SK-N-SH treated with all-trans-retinoic acid at 6 μM for 48 hours (cell line): ENCODE data around the gene TFAM.

Experiments used
- ATAC-seq: fragments of 200-7000 bp; cut with Tn5 transposase; 3 replicates; pipeline ENCODE4 v1.9.1; 2020; ENCODE audit warnings: mild to moderate bottlenecking, moderate library complexity
- ARNTL ChIP-seq: fragments of 450-650 bp; formaldehyde crosslinking; IDR thresholded peaks from 2 replicates; pipeline ENCODE4 v1.5.0; 2020; ENCODE audit warnings: low read depth, mild to moderate bottlenecking, moderate library complexity, borderline replicate concordance
- BACH2 ChIP-seq: fragments of 250-450 bp; sonication (Bioruptor Pico); IDR thresholded peaks from 2 replicates; pipeline ENCODE4 v1.9.0; 2021; ENCODE audit warnings: mild to moderate bottlenecking, borderline replicate concordance
- CSDC2 ChIP-seq: fragments of 250-450 bp; sonication (Bioruptor Pico); IDR thresholded peaks from 2 replicates; pipeline ENCODE4 v1.5.0; 2020; ENCODE audit warnings: mild to moderate bottlenecking, moderate library complexity
- ESRRG ChIP-seq: fragments of 250-450 bp; sonication (Bioruptor Pico); IDR thresholded peaks from 2 replicates; pipeline ENCODE4 v1.6.1; 2021; ENCODE audit warnings: mild to moderate bottlenecking
- GLIS3 ChIP-seq: fragments of 250-450 bp; sonication (Bioruptor Pico); IDR thresholded peaks from 2 replicates; pipeline ENCODE4 v1.5.0; 2020; ENCODE audit warnings: mild to moderate bottlenecking, moderate library complexity
- OSR1 ChIP-seq: fragments of 250-450 bp; sonication (Bioruptor Pico); IDR thresholded peaks from 2 replicates; pipeline ENCODE4 v1.8.0; 2022; ENCODE audit warnings: moderate library complexity, mild to moderate bottlenecking, inconsistent platforms
- PPARA ChIP-seq: fragments of 250-450 bp; sonication (Bioruptor Pico); IDR thresholded peaks from 2 replicates; pipeline ENCODE4 v1.5.0; 2020; ENCODE audit warnings: mild to moderate bottlenecking, borderline replicate concordance
- RARB ChIP-seq: fragments of 250-450 bp; sonication (Bioruptor Pico); IDR thresholded peaks from 2 replicates; pipeline ENCODE4 v1.8.0; 2021; ENCODE audit warnings: mild to moderate bottlenecking, moderate library complexity
- SNAI2 ChIP-seq: fragments of 250-450 bp; sonication (Bioruptor Pico); IDR thresholded peaks from 2 replicates; pipeline ENCODE4 v1.5.0; 2020; ENCODE audit warnings: mild to moderate bottlenecking, moderate library complexity
- TCF4 ChIP-seq: fragments of 250-450 bp; sonication (Bioruptor Pico); IDR thresholded peaks from 2 replicates; pipeline ENCODE4 v1.8.0; 2021; ENCODE audit warnings: mild to moderate bottlenecking, moderate library complexity, borderline replicate concordance
- ZC3H10 ChIP-seq: fragments of 250-450 bp; sonication (Bioruptor Pico); IDR thresholded peaks from 2 replicates; pipeline ENCODE4 v1.5.1; 2021; ENCODE audit warnings: mild to moderate bottlenecking, moderate library complexity
- ZFP3 ChIP-seq: fragments of 250-450 bp; sonication (Bioruptor Pico); IDR thresholded peaks from 2 replicates; pipeline ENCODE4 v1.5.0; 2020; ENCODE audit warnings: mild to moderate bottlenecking, moderate library complexity
- ZFP30 ChIP-seq: fragments of 450-650 bp; formaldehyde crosslinking; IDR thresholded peaks from 2 replicates; pipeline ENCODE4 v1.5.0; 2022; ENCODE audit warnings: mild to moderate bottlenecking, moderate library complexity
- ZNF8 ChIP-seq: fragments of 450-650 bp; formaldehyde crosslinking; IDR thresholded peaks from 2 replicates; pipeline ENCODE4 v1.5.0; 2020; ENCODE audit warnings: mild to moderate bottlenecking, moderate library complexity
- TF ChIP-seq, protein P1 (sequence below): fragments of 250-450 bp; sonication (Bioruptor Pico); IDR thresholded peaks from 2 replicates; pipeline ENCODE4 v1.8.0; 2020; ENCODE audit warnings: mild to moderate bottlenecking, moderate library complexity, borderline replicate concordance
- TF ChIP-seq, protein P2 (sequence below): fragments of 250-450 bp; sonication (Bioruptor Pico); IDR thresholded peaks from 2 replicates; pipeline ENCODE4 v1.8.0; 2021; ENCODE audit warnings: low read depth, mild to moderate bottlenecking, moderate library complexity, borderline replicate concordance
- TF ChIP-seq, protein P3 (sequence below): fragments of 250-450 bp; sonication (Bioruptor Pico); IDR thresholded peaks from 2 replicates; pipeline ENCODE4 v1.5.1; 2020; ENCODE audit warnings: low read depth, mild to moderate bottlenecking, moderate library complexity
- TF ChIP-seq, protein P4 (sequence below): fragments of 250-450 bp; sonication (Bioruptor Pico); IDR thresholded peaks from 2 replicates; pipeline ENCODE4 v1.5.0; 2020; ENCODE audit warnings: mild to moderate bottlenecking, moderate library complexity

The TFAM gene

DNA sequence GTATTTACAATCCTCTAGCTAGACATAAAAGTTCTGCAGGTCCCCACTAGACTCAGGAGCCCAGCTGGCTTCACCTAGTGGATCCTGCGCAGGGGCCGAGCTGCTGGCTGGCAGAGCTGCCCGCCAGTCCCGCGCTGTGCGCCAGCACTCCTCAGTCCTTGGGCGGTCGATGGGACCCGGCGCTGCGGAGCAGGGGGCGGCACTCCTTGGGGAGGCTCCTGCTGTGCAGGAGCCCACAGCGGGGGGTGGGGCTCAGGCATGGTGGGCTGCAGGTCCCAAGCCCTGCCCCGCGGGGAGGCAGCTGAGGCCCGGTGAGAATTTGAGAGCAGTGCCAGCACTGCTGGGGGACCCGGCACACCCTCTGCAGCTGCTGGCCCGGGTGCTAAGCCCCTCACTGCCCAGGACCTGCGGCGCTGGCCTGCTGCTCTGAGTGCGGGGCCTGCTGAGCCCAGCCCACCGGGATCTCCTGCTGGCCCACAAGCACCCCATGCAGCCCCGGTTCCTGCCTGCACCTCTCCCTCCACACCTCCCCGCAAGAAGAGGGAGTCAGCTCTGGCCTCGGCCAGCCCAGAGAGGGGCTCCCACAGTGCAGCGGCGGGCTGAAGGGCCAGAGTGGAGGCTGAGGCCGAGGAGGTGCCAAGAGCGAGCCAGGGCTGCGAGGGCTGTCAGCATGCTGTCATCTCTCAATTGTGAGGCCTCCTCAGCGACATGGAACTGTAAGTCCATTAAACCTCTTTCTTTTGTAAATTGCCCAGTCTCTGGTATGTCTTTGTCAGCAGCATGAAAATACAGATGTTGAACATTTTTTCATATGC, 63.1 kb downstream of the TFAM start:
- TF ChIP-seq OSR1 (CRISPR knock-in tag) (no peak), CSDC2 (no peak), BACH2 (CRISPR knock-in tag) (no peak), ZFP3 (CRISPR knock-in tag) (no peak), ZNF8 (no peak), GLIS3 (CRISPR knock-in tag) (no peak), TCF4 (no peak), PPARA (CRISPR knock-in tag) (no peak), ZFP30 (CRISPR knock-in tag) (no peak), ESRRG (CRISPR knock-in tag) (no peak), SNAI2 (CRISPR knock-in tag) (no peak), ARNTL (no peak), RARB (CRISPR knock-in tag) (no peak), ZC3H10 (CRISPR knock-in tag) (no peak)
- TF ChIP-seq, protein P1, sequence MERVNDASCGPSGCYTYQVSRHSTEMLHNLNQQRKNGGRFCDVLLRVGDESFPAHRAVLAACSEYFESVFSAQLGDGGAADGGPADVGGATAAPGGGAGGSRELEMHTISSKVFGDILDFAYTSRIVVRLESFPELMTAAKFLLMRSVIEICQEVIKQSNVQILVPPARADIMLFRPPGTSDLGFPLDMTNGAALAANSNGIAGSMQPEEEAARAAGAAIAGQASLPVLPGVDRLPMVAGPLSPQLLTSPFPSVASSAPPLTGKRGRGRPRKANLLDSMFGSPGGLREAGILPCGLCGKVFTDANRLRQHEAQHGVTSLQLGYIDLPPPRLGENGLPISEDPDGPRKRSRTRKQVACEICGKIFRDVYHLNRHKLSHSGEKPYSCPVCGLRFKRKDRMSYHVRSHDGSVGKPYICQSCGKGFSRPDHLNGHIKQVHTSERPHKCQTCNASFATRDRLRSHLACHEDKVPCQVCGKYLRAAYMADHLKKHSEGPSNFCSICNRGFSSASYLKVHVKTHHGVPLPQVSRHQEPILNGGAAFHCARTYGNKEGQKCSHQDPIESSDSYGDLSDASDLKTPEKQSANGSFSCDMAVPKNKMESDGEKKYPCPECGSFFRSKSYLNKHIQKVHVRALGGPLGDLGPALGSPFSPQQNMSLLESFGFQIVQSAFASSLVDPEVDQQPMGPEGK (CRISPR knock-in tag): no peak
- TF ChIP-seq, protein P2, sequence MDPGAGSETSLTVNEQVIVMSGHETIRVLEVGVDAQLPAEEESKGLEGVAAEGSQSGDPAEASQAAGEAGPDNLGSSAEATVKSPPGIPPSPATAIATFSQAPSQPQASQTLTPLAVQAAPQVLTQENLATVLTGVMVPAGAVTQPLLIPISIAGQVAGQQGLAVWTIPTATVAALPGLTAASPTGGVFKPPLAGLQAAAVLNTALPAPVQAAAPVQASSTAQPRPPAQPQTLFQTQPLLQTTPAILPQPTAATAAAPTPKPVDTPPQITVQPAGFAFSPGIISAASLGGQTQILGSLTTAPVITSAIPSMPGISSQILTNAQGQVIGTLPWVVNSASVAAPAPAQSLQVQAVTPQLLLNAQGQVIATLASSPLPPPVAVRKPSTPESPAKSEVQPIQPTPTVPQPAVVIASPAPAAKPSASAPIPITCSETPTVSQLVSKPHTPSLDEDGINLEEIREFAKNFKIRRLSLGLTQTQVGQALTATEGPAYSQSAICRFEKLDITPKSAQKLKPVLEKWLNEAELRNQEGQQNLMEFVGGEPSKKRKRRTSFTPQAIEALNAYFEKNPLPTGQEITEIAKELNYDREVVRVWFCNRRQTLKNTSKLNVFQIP: no peak
- TF ChIP-seq, protein P3, sequence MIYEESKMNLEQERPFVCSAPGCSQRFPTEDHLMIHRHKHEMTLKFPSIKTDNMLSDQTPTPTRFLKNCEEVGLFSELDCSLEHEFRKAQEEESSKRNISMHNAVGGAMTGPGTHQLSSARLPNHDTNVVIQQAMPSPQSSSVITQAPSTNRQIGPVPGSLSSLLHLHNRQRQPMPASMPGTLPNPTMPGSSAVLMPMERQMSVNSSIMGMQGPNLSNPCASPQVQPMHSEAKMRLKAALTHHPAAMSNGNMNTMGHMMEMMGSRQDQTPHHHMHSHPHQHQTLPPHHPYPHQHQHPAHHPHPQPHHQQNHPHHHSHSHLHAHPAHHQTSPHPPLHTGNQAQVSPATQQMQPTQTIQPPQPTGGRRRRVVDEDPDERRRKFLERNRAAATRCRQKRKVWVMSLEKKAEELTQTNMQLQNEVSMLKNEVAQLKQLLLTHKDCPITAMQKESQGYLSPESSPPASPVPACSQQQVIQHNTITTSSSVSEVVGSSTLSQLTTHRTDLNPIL (CRISPR knock-in tag): no peak
- TF ChIP-seq, protein P4, sequence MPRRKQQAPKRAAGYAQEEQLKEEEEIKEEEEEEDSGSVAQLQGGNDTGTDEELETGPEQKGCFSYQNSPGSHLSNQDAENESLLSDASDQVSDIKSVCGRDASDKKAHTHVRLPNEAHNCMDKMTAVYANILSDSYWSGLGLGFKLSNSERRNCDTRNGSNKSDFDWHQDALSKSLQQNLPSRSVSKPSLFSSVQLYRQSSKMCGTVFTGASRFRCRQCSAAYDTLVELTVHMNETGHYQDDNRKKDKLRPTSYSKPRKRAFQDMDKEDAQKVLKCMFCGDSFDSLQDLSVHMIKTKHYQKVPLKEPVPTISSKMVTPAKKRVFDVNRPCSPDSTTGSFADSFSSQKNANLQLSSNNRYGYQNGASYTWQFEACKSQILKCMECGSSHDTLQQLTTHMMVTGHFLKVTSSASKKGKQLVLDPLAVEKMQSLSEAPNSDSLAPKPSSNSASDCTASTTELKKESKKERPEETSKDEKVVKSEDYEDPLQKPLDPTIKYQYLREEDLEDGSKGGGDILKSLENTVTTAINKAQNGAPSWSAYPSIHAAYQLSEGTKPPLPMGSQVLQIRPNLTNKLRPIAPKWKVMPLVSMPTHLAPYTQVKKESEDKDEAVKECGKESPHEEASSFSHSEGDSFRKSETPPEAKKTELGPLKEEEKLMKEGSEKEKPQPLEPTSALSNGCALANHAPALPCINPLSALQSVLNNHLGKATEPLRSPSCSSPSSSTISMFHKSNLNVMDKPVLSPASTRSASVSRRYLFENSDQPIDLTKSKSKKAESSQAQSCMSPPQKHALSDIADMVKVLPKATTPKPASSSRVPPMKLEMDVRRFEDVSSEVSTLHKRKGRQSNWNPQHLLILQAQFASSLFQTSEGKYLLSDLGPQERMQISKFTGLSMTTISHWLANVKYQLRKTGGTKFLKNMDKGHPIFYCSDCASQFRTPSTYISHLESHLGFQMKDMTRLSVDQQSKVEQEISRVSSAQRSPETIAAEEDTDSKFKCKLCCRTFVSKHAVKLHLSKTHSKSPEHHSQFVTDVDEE: no peak
- no peak for ATAC-seq
